ENCODE data around the gene CXorf49B. TPM values are rescaled to one million over a fixed set of nuclear protein-coding genes. Genes with fewer than 3 reads are reported as not detected.
"Not testable (repeated sequence)": the region's sequence is repeated elsewhere in the genome, so short reads cannot be mapped to it uniquely, and the experiment has no call there.

CXorf49B gene
- total and polyA plus RNA-seq, 2 experiments from 2014 or later: 10.1 TPM; not detected in 1

DNA sequence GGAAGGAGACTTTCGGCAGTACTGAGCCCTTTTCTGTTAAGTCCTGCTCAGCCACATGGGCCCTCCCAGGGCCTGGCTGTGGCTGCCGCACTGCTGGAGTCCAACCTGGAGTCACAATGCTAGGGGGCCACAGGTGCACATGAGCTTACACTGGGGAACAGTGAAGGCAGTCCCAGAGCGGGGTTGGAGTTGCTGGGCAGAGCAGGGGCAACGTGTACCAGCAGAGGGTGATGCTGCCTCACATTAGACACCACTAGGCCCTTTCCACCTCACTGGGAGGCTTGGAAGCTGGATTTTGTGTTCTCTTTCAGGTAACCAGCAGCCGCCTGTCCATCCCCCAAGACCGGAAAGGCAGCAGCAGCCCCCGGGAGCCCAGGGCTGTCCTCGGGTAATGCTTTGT lies 2.5 kb downstream of the CXorf49B start:
- H3K27me3 ChIP-seq; H3K9me3 ChIP-seq (ENCODE audit: low read depth); H3K9me2 ChIP-seq (replicated peaks; ENCODE audit: insufficient read depth); H3K4me1 ChIP-seq (ENCODE audit: insufficient read depth); H2AFZ ChIP-seq; H4K20me1 ChIP-seq (ENCODE audit: insufficient read depth, poor library complexity, severe bottlenecking); H3K79me2 ChIP-seq; H3K27ac ChIP-seq; H3K4me2 ChIP-seq; H3K36me3 ChIP-seq (replicated peaks; ENCODE audit: insufficient read depth, low read depth); DNase-seq (ENCODE audit: low spot score); H3K4me3 ChIP-seq: not testable (repeated sequence)
- WGBS (ENCODE audit: low lambda C conversion rate, missing lambda C conversion rate): no CpG with 5 or more reads among the region's 8 CpGs

DNA sequence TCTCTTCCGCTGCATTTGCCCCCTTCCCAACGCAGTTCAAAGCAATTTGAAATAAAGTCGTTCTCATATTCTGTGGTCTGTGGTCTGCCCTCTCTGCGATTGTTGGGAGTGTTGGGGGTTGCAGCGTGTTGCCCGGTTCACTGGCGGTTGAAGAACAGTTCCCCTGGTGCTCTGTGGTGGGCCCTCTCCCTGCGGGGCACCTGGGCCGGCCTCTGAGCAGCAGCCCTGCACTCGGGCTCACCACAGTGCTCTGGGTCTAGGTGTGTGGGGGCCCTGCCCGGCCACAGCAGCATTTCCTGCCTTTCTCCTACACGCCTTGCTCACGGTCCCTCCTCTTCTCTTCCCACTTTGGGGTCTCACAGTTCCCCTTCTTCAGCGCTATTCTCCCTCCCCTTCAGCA lies 4.0 kb downstream of the CXorf49B start:
- WGBS (ENCODE audit: low lambda C conversion rate, missing lambda C conversion rate): no CpG with 5 or more reads among the region's 14 CpGs
- H3K4me1 ChIP-seq (ENCODE audit: insufficient read depth); H3K27me3 ChIP-seq; DNase-seq (ENCODE audit: low spot score); H3K4me3 ChIP-seq; H4K20me1 ChIP-seq (ENCODE audit: insufficient read depth, poor library complexity, severe bottlenecking); H3K79me2 ChIP-seq; H3K9me3 ChIP-seq (ENCODE audit: low read depth); H3K4me2 ChIP-seq; H3K27ac ChIP-seq; H2AFZ ChIP-seq; H3K9me2 ChIP-seq (replicated peaks; ENCODE audit: insufficient read depth); H3K36me3 ChIP-seq (replicated peaks; ENCODE audit: insufficient read depth, low read depth): not testable (repeated sequence)

DNA sequence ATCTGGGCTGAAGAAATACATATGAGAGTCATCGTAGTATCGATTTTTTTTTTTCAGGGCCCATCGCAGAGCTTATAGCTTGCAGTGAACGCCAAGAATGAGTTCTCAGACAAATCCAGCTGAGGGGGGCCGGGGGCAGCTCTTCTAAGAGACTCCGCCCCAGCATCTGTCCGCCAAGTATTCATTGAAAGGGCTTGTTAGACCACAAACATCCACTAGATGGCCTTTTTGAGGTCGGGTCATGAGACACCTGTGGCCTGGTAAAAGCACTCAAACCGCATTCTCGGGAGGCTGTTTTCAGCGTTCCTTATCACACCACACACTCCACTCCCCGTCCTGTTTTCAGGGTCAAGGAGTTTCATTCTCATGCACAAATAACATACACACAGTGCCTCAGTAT lies 15.2 kb downstream of the CXorf49B start:
- not testable (repeated sequence) for H3K79me2 ChIP-seq; H3K4me1 ChIP-seq (ENCODE audit: insufficient read depth); H3K4me3 ChIP-seq; H3K27ac ChIP-seq; H3K27me3 ChIP-seq; H4K20me1 ChIP-seq (ENCODE audit: insufficient read depth, poor library complexity, severe bottlenecking); H3K9me3 ChIP-seq (ENCODE audit: low read depth); DNase-seq (ENCODE audit: low spot score); H3K9me2 ChIP-seq (replicated peaks; ENCODE audit: insufficient read depth); H2AFZ ChIP-seq; H3K36me3 ChIP-seq (replicated peaks; ENCODE audit: insufficient read depth, low read depth); H3K4me2 ChIP-seq
- WGBS (ENCODE audit: low lambda C conversion rate, missing lambda C conversion rate): no CpG with 5 or more reads among the region's 12 CpGs

DNA sequence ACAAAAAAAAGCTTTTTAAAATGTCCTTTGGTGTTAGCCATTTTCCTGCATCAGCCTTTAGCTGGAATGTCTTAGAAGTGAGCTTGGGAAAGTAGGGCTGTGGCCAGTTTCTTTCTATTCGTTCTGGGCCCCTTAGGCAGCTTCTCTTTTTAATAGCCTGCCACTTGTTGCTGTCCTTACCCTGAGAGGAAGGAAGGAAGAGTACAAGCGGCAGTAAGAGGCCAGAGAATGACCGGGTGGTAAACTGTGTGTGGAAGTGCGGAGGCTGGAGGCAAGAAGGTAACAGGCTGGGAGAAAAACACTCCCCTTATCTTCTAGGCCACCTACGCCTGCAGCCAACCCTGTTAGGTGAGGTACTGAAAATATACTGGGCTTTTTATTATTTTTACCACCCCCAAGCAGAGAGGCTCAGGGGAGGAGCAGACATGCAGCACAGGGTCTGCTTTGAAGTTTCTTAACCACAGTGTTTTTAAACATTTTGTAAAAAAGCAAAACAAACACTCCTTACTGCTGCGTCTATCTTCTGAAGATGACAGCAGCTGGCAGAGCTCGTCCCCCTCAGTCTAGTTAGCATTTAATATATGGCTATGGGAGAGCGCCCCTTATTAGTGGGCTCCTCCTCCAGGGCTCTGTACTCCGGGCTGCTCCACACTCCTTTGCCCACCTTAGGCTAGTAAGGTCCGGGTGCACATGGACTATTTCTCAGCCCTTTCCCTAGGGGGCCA lies 19.2 kb downstream of the CXorf49B start:
- not testable (repeated sequence) for H3K4me3 ChIP-seq; H3K4me2 ChIP-seq; H4K20me1 ChIP-seq (ENCODE audit: insufficient read depth, poor library complexity, severe bottlenecking); H2AFZ ChIP-seq; H3K4me1 ChIP-seq (ENCODE audit: insufficient read depth); H3K79me2 ChIP-seq; DNase-seq (ENCODE audit: low spot score); H3K27me3 ChIP-seq; H3K36me3 ChIP-seq (replicated peaks; ENCODE audit: insufficient read depth, low read depth); H3K9me3 ChIP-seq (ENCODE audit: low read depth); H3K9me2 ChIP-seq (replicated peaks; ENCODE audit: insufficient read depth); H3K27ac ChIP-seq
- no CpG with 5 or more reads among the region's 10 CpGs for WGBS (ENCODE audit: low lambda C conversion rate, missing lambda C conversion rate)

DNA sequence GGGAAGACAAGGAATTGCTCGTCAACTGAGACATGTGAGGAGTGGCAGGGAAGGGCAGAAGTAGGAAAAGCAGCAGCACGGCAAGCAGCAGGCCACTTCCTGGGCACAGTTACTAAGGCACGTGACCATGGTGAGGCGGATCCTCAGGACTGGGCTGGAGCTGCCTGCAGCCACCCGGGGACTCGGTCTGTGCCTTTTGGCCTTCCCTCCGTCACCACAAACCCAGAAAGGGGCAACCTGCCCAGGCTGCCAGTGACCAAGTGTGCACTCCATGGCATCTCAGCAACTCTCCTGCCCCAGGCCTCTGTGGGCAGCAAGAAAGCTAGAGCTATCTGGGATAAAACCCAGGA lies 19.8 kb downstream of the CXorf49B start:
- H3K9me3 ChIP-seq (ENCODE audit: low read depth); H3K4me2 ChIP-seq; DNase-seq (ENCODE audit: low spot score); H3K27me3 ChIP-seq; H3K4me1 ChIP-seq (ENCODE audit: insufficient read depth); H3K36me3 ChIP-seq (replicated peaks; ENCODE audit: insufficient read depth, low read depth); H3K9me2 ChIP-seq (replicated peaks; ENCODE audit: insufficient read depth); H3K27ac ChIP-seq; H2AFZ ChIP-seq; H3K4me3 ChIP-seq; H4K20me1 ChIP-seq (ENCODE audit: insufficient read depth, poor library complexity, severe bottlenecking); H3K79me2 ChIP-seq: not testable (repeated sequence)
- no CpG with 5 or more reads among the region's 7 CpGs for WGBS (ENCODE audit: low lambda C conversion rate, missing lambda C conversion rate)

DNA sequence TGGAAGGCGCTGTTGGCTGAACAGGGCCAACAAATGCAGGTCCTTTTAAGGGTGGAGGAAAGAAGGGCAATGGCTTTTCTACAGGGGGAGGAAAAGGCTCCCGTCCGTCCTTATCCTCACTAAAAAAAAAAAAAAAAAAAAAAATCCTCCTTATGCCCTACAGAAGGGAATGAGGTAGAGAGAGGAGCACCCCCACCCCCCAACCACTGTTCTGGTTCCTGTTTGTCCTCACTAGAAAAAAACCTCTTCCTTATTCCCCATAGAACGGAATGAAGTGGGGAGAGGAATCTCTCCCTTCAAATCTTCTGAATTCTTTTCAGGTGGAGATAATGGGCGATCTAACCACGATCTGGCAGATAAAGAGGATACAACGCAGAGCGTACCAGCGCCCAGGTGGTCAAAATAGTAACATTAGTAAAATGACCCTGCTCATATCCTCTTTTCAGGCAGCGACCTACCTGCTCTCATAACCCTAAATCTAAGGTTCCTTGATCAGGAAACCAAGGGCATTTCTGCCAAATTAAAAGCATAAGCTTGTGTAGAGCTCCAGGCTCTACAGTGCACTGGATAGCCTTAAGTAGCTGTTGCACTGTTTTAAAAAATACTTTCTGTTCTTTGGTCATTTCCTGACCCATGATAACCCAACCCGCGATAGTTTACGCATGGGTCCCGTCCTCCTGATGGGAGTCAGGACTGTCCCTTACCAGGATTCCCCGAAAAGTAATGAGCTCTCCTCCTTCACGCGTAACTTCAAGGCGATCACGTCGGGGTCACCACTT lies 20.6 kb downstream of the CXorf49B start:
- H3K36me3 ChIP-seq (replicated peaks; ENCODE audit: insufficient read depth, low read depth); H4K20me1 ChIP-seq (ENCODE audit: insufficient read depth, poor library complexity, severe bottlenecking); H2AFZ ChIP-seq; DNase-seq (ENCODE audit: low spot score); H3K4me3 ChIP-seq; H3K79me2 ChIP-seq; H3K4me2 ChIP-seq; H3K27ac ChIP-seq; H3K9me2 ChIP-seq (replicated peaks; ENCODE audit: insufficient read depth); H3K9me3 ChIP-seq (ENCODE audit: low read depth); H3K4me1 ChIP-seq (ENCODE audit: insufficient read depth); H3K27me3 ChIP-seq: not testable (repeated sequence)
- no CpG with 5 or more reads among the region's 20 CpGs for WGBS (ENCODE audit: low lambda C conversion rate, missing lambda C conversion rate)

DNA sequence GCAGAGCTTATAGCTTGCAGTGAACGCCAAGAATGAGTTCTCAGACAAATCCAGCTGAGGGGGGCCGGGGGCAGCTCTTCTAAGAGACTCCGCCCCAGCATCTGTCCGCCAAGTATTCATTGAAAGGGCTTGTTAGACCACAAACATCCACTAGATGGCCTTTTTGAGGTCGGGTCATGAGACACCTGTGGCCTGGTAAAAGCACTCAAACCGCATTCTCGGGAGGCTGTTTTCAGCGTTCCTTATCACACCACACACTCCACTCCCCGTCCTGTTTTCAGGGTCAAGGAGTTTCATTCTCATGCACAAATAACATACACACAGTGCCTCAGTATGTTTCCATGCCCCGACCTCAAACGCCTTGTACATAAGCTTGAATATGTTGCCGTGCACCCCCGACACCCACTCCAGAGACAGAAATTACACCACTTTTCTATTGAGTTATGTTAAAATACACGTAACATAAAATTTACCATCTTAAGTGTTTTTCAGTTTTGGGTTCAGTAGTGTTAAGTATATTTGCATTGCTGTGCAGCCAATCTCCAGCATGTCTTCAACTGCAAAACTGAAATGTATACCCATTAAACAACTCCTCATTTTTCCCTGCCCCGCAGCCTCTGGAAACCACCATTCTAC lies 21.3 kb downstream of the CXorf49B start:
- H3K79me2 ChIP-seq; DNase-seq (ENCODE audit: low spot score); H3K36me3 ChIP-seq (replicated peaks; ENCODE audit: insufficient read depth, low read depth); H3K9me2 ChIP-seq (replicated peaks; ENCODE audit: insufficient read depth); H3K4me1 ChIP-seq (ENCODE audit: insufficient read depth); H3K9me3 ChIP-seq (ENCODE audit: low read depth); H3K27me3 ChIP-seq; H3K4me3 ChIP-seq; H4K20me1 ChIP-seq (ENCODE audit: insufficient read depth, poor library complexity, severe bottlenecking); H3K4me2 ChIP-seq; H3K27ac ChIP-seq; H2AFZ ChIP-seq: not testable (repeated sequence)
- no CpG with 5 or more reads among the region's 15 CpGs for WGBS (ENCODE audit: low lambda C conversion rate, missing lambda C conversion rate)

DNA sequence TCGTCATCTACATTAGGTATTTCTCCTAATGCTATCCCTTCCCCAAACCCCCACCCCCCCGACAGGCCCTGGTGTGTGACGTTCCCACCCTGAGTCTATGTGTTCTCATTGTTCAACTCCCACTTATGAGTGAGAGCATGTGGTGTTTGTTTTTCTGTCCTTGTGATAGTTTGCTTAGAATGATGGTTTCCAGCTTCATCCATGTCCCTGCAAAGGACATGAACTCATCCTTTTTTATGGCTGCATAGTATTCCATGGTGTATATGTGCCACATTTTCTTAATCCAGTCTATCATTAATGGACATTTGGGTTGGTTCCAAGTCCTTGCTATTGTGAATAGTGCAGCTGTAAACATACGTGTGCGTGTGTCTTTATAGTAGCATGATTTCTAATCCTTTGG lies 43.3 kb downstream of the CXorf49B start:
- H3K27me3 ChIP-seq; H2AFZ ChIP-seq; H3K9me2 ChIP-seq (replicated peaks; ENCODE audit: insufficient read depth); H3K9me3 ChIP-seq (ENCODE audit: low read depth); H3K4me3 ChIP-seq; H3K79me2 ChIP-seq; H3K36me3 ChIP-seq (replicated peaks; ENCODE audit: insufficient read depth, low read depth); H3K4me2 ChIP-seq; H3K27ac ChIP-seq; H3K4me1 ChIP-seq (ENCODE audit: insufficient read depth); DNase-seq (ENCODE audit: low spot score); H4K20me1 ChIP-seq (ENCODE audit: insufficient read depth, poor library complexity, severe bottlenecking): not testable (repeated sequence)
- WGBS (ENCODE audit: low lambda C conversion rate, missing lambda C conversion rate): 77% methylated on average over 5 of the region's 5 CpGs
